Metanephros (tissue), 2 donors: ENCODE measurements around the gene TRNT1. TPM values are rescaled to one million over a fixed set of nuclear protein-coding genes. Genes with fewer than 3 reads are reported as not detected.

ENCODE experiments used
- small RNA-seq: library from RNA; depleted of rRNA; stranded (forward); fragments of <200 nt; gene quantifications from one replicate; pipeline ENCODE3, GENCODE V24; 2014; ENCODE audit warnings: low replicate concordance
- total RNA-seq: library from RNA; depleted of rRNA; stranded (reverse); fragments of >200 nt; gene quantifications from one replicate; pipeline ENCODE4 v1.2.3, GENCODE V29; 2014

Gene TRNT1
- total RNA-seq = 28.4 TPM

DNA sequence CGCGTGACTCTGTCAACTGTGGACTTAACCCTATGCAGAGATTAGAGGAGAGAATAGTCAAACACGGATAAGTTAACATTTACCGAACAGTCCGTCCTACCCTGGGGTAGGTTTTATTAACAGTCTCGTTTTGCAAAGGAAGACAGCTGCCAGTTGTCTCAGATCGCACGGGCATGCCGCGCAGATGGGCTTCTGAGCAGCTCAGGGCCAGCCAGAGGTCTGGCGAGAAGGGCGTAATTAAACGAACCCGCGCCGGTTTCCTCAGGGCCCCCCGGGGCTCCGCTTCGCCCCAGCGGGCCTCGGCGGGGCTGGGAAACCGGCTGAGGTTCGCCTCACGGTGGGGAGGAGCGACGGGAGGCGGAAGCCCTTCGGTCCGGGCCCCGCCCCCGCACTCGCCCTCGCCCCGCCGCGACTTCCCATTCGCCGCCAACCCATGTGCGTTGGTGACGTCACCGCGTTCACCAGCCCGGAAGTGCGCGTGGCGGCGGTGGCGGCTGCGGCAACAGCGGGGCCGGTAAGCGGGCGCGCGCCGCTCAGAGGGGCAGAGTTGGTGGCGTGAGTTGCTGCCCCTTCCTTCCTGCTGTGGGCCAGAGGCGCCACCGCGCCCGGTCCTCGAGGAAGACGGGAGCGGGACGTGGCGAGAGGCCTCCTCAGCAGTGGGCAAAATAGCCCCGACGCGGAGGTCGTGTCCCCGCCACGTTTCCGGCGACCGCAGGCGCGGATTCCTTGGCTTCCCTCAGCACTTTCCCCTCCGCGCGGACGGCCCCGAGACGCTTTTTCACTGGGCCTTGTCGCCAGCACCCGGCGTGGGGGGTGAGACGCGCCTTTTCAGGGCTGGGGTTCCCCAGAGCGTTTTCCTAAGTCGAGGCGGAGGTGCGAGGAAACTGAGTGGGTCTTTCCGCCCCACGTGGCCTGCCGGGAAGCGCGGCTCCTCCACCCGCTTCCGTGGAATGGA is at the start of gene TRNT1:
TRNT1 (plus strand) TSS at position 464 of the 955 bp plus-strand sequence. CDS start 2,101 bp downstream, outside the sequence.

DNA sequence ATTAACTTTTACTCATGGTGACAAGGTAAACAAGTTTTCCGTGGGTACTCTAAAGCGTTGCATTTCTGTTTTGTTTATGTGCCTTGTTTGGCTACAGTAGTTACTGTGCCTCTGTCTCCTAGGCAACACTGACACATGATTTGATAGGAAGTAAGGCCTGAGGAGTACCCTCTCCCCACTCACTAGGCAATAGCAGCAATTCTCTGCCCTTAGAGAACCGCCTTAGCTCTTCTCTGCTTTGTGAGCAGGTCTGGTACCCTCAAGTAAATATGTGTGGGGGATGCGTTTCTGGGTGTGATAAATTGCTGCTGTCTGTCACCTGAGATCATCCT is 16.5 kb upstream of the TRNT1 start, which contains the start of gene IL5RA:
IL5RA (minus strand) TSS at position 76 of the 332 bp plus-strand sequence. CDS start 5,390 bp downstream, outside the sequence.

DNA sequence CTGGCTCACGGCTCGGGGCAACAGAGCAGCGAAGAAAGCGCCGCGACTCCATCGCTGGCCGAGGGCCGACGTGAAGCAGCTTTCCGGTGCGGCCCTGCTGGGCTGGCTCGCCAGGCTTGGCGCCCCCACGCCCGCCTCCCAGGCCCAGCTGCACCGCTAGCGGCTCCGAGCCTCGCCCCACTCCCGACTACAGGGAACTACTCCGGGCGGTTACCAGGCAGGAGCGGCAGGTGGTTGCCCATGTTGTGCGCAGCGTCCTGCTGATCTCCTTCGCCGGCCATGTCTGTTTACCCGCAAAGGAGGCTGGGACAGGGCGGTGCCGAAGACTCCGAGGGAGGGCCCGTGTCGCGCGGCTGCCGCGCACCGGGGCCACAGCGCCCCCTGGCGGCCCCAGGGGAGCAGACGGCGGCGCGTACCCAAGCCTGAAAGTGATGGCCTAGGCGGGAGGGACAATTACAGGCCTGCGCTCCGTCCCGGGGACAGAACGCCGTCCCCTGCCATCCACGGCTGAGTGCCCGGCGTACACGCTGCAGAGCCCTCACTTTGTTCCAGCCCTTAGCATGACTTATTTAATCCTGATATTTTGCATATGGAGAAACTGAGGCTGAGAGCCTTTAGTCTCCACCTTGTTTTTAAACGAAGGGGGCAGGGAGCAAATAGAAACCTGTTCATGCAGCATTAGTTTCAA is 52.8 kb downstream of the TRNT1 start, which contains the start of gene CRBN:
CRBN (minus strand) TSS at position 285 of the 688 bp plus-strand sequence; CDS start at position 281, 4 bp downstream.

Small RNAs within 50 kb of the gene (small RNA-seq; reads per million reads assigned to genes)
- gene RF00416 = not detected

Other genes with a start within 250 kb of the TRNT1 start
- 0.88 TPM for gene IL5RA, start 16.6 kb upstream of the TRNT1 start, total RNA-seq
- 87.5 TPM for gene CRBN, start 52.8 kb downstream of the TRNT1 start, total RNA-seq